Measurements from ENCODE around the gene HIF1AN.

DNA sequence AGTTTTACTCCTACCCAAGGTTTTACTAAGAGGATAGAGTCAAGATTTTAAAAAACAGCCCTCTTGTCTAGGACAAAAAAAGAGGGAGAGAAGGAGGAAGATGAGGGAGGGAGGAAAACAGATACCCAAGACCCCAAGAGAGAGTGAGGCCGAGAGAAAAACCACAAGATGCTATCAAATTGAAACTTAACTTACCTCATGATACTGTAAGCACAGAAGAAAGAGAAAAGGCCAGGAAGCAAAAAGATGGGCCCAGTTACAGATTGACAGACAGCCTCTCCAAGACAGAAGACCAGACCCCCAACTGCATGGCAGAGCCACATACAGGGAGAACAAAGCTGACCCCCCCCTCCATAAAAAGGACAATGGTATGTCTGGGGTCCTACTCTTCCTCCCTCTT, 27.5 kb upstream of the HIF1AN start:
- TF ChIP-seq, protein P1, sequence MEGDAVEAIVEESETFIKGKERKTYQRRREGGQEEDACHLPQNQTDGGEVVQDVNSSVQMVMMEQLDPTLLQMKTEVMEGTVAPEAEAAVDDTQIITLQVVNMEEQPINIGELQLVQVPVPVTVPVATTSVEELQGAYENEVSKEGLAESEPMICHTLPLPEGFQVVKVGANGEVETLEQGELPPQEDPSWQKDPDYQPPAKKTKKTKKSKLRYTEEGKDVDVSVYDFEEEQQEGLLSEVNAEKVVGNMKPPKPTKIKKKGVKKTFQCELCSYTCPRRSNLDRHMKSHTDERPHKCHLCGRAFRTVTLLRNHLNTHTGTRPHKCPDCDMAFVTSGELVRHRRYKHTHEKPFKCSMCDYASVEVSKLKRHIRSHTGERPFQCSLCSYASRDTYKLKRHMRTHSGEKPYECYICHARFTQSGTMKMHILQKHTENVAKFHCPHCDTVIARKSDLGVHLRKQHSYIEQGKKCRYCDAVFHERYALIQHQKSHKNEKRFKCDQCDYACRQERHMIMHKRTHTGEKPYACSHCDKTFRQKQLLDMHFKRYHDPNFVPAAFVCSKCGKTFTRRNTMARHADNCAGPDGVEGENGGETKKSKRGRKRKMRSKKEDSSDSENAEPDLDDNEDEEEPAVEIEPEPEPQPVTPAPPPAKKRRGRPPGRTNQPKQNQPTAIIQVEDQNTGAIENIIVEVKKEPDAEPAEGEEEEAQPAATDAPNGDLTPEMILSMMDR (optimal IDR thresholded peaks at IDR 0.05 in 1 of 3, IDR thresholded peaks at IDR 0.05 in 1 of 3, conservative IDR thresholded peaks at IDR 0.05 in 1 of 3; ENCODE audit: extremely low read depth in 1 of 3, insufficient read depth in 2 of 3, low read length in 3 of 3): no peak
- TF ChIP-seq EZH2 (IDR thresholded peaks at IDR 0.05; ENCODE audit: low read length): no peak

All from keratinocyte (primary cell).